HepG2 (cell line): ENCODE results near the gene TRIM31. TPM values are rescaled to one million over a fixed set of nuclear protein-coding genes. Genes with fewer than 3 reads are reported as not detected.

Experiments used
- DNMT1 ChIP-seq: sonication (generic); formaldehyde crosslinking; IDR thresholded peaks from 2 replicates; pipeline ENCODE4 v1.5.1; 2020; ENCODE audit warnings: mild to moderate bottlenecking, missing genetic modification reagents
- EEA1 ChIP-seq: sonication (generic); formaldehyde crosslinking; IDR thresholded peaks from 2 replicates; pipeline ENCODE4 v1.5.1; 2020; ENCODE audit warnings: mild to moderate bottlenecking, missing genetic modification reagents, borderline replicate concordance
- POLR2G ChIP-seq: fragments of 200-400 bp; formaldehyde crosslinking; IDR thresholded peaks from 2 replicates; pipeline ENCODE4 v1.6.1; 2018; ENCODE audit warnings: mild to moderate bottlenecking, low read depth, low read length, moderate library complexity
- SAFB2 ChIP-seq: sonication (generic); formaldehyde crosslinking; IDR thresholded peaks from 2 replicates; pipeline ENCODE4 v1.5.1; 2020; ENCODE audit warnings: missing genetic modification reagents, low read depth, mild to moderate bottlenecking, borderline replicate concordance
- SALL1 ChIP-seq: sonication (generic); formaldehyde crosslinking; IDR thresholded peaks from 2 replicates; pipeline ENCODE4 v1.8.0; 2022; ENCODE audit warnings: mild to moderate bottlenecking, missing genetic modification reagents
- ZKSCAN1 ChIP-seq: fragments of 150-350 bp; IDR thresholded peaks from 2 replicates; pipeline ENCODE4 v1.6.1; 2014; ENCODE audit warnings: low read length
- ZNF468 ChIP-seq: sonication (generic); formaldehyde crosslinking; IDR thresholded peaks from 2 replicates; pipeline ENCODE4 v1.8.0; 2022; ENCODE audit warnings: mild to moderate bottlenecking, moderate library complexity, missing genetic modification reagents
- ZNF670 ChIP-seq: sonication (generic); formaldehyde crosslinking; IDR thresholded peaks from 2 replicates; pipeline ENCODE4 v1.8.0; 2022; ENCODE audit warnings: mild to moderate bottlenecking, missing genetic modification reagents, borderline replicate concordance
- polyA plus RNA-seq, 8 experiments: library from polyadenylated mRNA; depleted of rRNA in 3 of 8; stranded (reverse) in 7 of 8; unstranded in 1 of 8; fragments of >200 nt; fragmentation: Illumina TruSeq in 4 of 8; extraction: Trizol in 4 of 8; gene quantifications; 2 replicates each; pipeline versions ENCODE4 v1.2.1 to v1.2.3, GENCODE V29; 2011 to 2016; ENCODE audit warnings: low read depth in 4 of 8, missing spikeins in 1 of 8, mixed read lengths in 1 of 8; ENCODE audit not compliant: insufficient read depth in 1 of 8
- total RNA-seq, 5 experiments: library from RNA; depleted of rRNA; stranded (reverse); fragments of >200 nt; fragmentation: Illumina TruSeq; extraction: Trizol; gene quantifications; 2 replicates each; pipeline ENCODE4 v1.2.3, GENCODE V29; 2016; ENCODE audit warnings: low read depth in 1 of 5
- TF ChIP-seq, protein P1 (sequence below): sonication (generic); formaldehyde crosslinking; IDR thresholded peaks from 2 replicates; pipeline ENCODE4 v1.8.0; 2022; ENCODE audit warnings: missing genetic modification reagents, mild to moderate bottlenecking, borderline replicate concordance
- TF ChIP-seq, protein P2 (sequence below): sonication (generic); formaldehyde crosslinking; IDR thresholded peaks from 2 replicates; pipeline ENCODE4 v1.8.0; 2023; ENCODE audit warnings: mild to moderate bottlenecking, missing genetic modification reagents
- TF ChIP-seq, protein P3 (sequence below): sonication (generic); formaldehyde crosslinking; IDR thresholded peaks from 2 replicates; pipeline ENCODE4 v1.4.0; 2020; ENCODE audit warnings: missing genetic modification reagents
- TF ChIP-seq, protein P4 (sequence below): sonication (generic); formaldehyde crosslinking; IDR thresholded peaks from 2 replicates; pipeline ENCODE4 v1.4.0; 2020; ENCODE audit warnings: mild to moderate bottlenecking, missing genetic modification reagents, borderline replicate concordance
- TF ChIP-seq, protein P5 (sequence below): sonication (generic); formaldehyde crosslinking; IDR thresholded peaks from 2 replicates; pipeline ENCODE4 v1.4.0; 2020; ENCODE audit warnings: missing genetic modification reagents

Gene TRIM31
- total and polyA plus RNA-seq, 2 of the 13 experiments (the other 11 are each of a cell fraction or from before 2014, with no cell fraction given), result 0.13 to 0.51 TPM

DNA sequence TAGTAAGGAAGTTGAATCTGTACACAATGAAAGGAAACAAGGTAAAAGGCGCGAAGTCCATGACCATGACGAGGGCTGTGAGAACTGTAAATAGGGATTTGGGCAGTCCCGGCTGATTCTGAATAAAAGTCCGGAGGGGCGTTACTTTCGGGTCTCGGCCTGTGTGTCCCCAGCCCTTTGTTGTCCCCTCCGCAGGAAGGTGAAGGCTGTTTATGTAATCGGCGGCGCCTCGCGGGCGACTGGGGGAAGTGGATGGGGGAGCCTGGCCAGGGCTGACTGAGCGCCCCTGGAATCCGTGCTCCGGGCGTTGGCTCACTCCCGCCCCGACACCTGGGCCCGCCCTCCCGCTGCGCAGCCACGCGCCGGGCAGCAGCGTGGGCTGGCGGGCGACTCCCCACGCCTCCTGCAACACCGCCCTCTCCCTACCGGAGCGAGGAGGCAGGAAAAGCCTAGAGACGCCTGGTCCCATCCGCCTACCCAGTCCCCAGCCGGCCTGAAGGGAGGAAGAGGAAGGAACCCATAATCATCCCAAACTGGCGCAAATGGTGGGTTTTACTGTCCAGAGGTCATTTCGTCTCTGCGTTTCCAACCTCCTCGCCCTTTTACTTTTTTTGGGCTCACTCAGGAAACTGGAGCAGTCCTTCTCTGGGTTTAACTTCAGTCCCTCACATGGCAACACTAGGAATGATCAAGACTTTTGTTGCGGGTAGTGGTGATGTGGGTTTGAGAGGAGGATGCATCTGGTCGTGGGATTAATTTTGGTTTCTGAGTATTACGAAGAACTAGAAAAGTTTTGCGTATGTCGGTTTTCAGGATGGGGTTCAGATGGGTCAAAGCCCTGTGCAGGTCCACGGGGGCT lies 12.1 kb downstream of the TRIM31 start (continued):
- TF ChIP-seq, protein P1, sequence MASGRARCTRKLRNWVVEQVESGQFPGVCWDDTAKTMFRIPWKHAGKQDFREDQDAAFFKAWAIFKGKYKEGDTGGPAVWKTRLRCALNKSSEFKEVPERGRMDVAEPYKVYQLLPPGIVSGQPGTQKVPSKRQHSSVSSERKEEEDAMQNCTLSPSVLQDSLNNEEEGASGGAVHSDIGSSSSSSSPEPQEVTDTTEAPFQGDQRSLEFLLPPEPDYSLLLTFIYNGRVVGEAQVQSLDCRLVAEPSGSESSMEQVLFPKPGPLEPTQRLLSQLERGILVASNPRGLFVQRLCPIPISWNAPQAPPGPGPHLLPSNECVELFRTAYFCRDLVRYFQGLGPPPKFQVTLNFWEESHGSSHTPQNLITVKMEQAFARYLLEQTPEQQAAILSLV, result peak; percentile 53; the same call in 1 of the 2 replicates
- TF ChIP-seq ZNF468 (CRISPR knock-in tag), result no peak
- TF ChIP-seq SAFB2 (CRISPR knock-in tag), result peak; percentile 62
- no peak for TF ChIP-seq POLR2G
- TF ChIP-seq, protein P2, sequence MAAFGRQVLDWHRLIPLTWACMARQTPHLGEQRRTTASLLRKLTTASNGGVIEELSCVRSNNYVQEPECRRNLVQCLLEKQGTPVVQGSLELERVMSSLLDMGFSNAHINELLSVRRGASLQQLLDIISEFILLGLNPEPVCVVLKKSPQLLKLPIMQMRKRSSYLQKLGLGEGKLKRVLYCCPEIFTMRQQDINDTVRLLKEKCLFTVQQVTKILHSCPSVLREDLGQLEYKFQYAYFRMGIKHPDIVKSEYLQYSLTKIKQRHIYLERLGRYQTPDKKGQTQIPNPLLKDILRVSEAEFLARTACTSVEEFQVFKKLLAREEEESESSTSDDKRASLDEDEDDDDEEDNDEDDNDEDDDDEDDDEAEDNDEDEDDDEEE (CRISPR knock-in tag), result peak; percentile 59
- peak; percentile 44; the same call in 1 of the 2 replicates for TF ChIP-seq EEA1 (CRISPR knock-in tag)
- no peak for TF ChIP-seq ZKSCAN1
- TF ChIP-seq DNMT1, result peak; percentile 78; the same call in 1 of the 2 replicates
- TF ChIP-seq, protein P3, sequence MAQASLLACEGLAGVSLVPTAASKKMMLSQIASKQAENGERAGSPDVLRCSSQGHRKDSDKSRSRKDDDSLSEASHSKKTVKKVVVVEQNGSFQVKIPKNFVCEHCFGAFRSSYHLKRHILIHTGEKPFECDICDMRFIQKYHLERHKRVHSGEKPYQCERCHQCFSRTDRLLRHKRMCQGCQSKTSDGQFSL (CRISPR knock-in tag), result peak; percentile 63; the same call in 1 of the 2 replicates
- TF ChIP-seq SALL1 (CRISPR knock-in tag), result peak; percentile 93; the same call in 1 of the 2 replicates
- TF ChIP-seq, protein P4, sequence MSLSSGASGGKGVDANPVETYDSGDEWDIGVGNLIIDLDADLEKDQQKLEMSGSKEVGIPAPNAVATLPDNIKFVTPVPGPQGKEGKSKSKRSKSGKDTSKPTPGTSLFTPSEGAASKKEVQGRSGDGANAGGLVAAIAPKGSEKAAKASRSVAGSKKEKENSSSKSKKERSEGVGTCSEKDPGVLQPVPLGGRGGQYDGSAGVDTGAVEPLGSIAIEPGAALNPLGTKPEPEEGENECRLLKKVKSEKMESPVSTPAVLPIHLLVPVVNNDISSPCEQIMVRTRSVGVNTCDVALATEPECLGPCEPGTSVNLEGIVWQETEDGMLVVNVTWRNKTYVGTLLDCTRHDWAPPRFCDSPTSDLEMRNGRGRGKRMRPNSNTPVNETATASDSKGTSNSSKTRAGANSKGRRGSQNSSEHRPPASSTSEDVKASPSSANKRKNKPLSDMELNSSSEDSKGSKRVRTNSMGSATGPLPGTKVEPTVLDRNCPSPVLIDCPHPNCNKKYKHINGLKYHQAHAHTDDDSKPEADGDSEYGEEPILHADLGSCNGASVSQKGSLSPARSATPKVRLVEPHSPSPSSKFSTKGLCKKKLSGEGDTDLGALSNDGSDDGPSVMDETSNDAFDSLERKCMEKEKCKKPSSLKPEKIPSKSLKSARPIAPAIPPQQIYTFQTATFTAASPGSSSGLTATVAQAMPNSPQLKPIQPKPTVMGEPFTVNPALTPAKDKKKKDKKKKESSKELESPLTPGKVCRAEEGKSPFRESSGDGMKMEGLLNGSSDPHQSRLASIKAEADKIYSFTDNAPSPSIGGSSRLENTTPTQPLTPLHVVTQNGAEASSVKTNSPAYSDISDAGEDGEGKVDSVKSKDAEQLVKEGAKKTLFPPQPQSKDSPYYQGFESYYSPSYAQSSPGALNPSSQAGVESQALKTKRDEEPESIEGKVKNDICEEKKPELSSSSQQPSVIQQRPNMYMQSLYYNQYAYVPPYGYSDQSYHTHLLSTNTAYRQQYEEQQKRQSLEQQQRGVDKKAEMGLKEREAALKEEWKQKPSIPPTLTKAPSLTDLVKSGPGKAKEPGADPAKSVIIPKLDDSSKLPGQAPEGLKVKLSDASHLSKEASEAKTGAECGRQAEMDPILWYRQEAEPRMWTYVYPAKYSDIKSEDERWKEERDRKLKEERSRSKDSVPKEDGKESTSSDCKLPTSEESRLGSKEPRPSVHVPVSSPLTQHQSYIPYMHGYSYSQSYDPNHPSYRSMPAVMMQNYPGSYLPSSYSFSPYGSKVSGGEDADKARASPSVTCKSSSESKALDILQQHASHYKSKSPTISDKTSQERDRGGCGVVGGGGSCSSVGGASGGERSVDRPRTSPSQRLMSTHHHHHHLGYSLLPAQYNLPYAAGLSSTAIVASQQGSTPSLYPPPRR (CRISPR knock-in tag), result peak; percentile 87
- no peak for TF ChIP-seq ZNF670 (CRISPR knock-in tag)
- TF ChIP-seq, protein P5, sequence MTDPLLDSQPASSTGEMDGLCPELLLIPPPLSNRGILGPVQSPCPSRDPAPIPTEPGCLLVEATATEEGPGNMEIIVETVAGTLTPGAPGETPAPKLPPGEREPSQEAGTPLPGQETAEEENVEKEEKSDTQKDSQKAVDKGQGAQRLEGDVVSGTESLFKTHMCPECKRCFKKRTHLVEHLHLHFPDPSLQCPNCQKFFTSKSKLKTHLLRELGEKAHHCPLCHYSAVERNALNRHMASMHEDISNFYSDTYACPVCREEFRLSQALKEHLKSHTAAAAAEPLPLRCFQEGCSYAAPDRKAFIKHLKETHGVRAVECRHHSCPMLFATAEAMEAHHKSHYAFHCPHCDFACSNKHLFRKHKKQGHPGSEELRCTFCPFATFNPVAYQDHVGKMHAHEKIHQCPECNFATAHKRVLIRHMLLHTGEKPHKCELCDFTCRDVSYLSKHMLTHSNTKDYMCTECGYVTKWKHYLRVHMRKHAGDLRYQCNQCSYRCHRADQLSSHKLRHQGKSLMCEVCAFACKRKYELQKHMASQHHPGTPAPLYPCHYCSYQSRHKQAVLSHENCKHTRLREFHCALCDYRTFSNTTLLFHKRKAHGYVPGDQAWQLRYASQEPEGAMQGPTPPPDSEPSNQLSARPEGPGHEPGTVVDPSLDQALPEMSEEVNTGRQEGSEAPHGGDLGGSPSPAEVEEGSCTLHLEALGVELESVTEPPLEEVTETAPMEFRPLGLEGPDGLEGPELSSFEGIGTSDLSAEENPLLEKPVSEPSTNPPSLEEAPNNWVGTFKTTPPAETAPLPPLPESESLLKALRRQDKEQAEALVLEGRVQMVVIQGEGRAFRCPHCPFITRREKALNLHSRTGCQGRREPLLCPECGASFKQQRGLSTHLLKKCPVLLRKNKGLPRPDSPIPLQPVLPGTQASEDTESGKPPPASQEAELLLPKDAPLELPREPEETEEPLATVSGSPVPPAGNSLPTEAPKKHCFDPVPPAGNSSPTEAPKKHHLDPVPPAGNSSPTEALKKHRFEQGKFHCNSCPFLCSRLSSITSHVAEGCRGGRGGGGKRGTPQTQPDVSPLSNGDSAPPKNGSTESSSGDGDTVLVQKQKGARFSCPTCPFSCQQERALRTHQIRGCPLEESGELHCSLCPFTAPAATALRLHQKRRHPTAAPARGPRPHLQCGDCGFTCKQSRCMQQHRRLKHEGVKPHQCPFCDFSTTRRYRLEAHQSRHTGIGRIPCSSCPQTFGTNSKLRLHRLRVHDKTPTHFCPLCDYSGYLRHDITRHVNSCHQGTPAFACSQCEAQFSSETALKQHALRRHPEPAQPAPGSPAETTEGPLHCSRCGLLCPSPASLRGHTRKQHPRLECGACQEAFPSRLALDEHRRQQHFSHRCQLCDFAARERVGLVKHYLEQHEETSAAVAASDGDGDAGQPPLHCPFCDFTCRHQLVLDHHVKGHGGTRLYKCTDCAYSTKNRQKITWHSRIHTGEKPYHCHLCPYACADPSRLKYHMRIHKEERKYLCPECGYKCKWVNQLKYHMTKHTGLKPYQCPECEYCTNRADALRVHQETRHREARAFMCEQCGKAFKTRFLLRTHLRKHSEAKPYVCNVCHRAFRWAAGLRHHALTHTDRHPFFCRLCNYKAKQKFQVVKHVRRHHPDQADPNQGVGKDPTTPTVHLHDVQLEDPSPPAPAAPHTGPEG (CRISPR knock-in tag), result no peak
